Measurements from ENCODE around the gene ZNF292.

DNA sequence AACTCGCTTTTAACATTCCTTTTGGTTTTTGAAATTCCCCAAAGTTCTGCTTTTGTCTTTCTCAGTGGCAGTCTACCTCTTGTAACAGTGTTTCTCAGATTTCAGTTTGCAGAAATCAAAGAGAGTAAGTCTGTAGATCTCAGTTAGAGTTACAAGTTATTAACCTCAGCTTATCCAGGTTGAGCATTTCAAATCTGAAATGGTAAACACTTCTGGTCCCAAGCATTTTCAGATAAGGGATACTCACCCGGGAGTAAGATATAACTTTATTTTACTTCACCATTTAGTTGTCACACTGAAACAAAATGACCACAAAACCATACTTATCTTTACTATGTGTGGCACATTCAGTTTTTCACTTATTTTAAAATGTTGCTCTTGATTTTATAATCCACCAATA lies 9.8 kb downstream of the ZNF292 start:
- TF ChIP-seq, protein P1, sequence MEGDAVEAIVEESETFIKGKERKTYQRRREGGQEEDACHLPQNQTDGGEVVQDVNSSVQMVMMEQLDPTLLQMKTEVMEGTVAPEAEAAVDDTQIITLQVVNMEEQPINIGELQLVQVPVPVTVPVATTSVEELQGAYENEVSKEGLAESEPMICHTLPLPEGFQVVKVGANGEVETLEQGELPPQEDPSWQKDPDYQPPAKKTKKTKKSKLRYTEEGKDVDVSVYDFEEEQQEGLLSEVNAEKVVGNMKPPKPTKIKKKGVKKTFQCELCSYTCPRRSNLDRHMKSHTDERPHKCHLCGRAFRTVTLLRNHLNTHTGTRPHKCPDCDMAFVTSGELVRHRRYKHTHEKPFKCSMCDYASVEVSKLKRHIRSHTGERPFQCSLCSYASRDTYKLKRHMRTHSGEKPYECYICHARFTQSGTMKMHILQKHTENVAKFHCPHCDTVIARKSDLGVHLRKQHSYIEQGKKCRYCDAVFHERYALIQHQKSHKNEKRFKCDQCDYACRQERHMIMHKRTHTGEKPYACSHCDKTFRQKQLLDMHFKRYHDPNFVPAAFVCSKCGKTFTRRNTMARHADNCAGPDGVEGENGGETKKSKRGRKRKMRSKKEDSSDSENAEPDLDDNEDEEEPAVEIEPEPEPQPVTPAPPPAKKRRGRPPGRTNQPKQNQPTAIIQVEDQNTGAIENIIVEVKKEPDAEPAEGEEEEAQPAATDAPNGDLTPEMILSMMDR (conservative IDR thresholded peaks at IDR 0.05; ENCODE audit: low read depth, low read length): no peak
- no peak for TF ChIP-seq EZH2 (IDR thresholded peaks at IDR 0.05; ENCODE audit: borderline replicate concordance, low read depth, low read length, poor library complexity, severe bottlenecking)

All from A673 (cell line).